GM19035 (cell line): ENCODE measurements around the gene TBC1D22A.

Experiments used
- ATAC-seq: cut with Tn5 transposase; IDR thresholded peaks from one replicate; pipeline ENCODE4 v1.9.1; 2021; ENCODE audit not compliant: unreplicated experiment

TBC1D22A gene

GRCh38 chr22:46982635-46983034 lies 220.2 kb downstream of the TBC1D22A start:
- no peak for ATAC-seq

- no peak for ATAC-seq
Observed at GRCh38 chr22:46983046-46983445, 220.6 kb downstream of the TBC1D22A start.

GRCh38 chr22:46984751-46985506 lies 222.5 kb downstream of the TBC1D22A start:
- no peak for ATAC-seq

GRCh38 chr22:46985507-46985882 lies 223.0 kb downstream of the TBC1D22A start:
- ATAC-seq, result no peak

GRCh38 chr22:46986788-46987187 lies 224.3 kb downstream of the TBC1D22A start:
- ATAC-seq, result no peak

GRCh38 chr22:46990937-46991550 lies 228.6 kb downstream of the TBC1D22A start:
- no peak for ATAC-seq

GRCh38 chr22:46991666-46992065 lies 229.2 kb downstream of the TBC1D22A start:
- ATAC-seq, result no peak

GRCh38 chr22:46992121-46992731 lies 229.8 kb downstream of the TBC1D22A start:
- ATAC-seq, result no peak

GRCh38 chr22:46993633-46994032 lies 231.2 kb downstream of the TBC1D22A start:
- no peak for ATAC-seq

GRCh38 chr22:46994265-46994664 lies 231.8 kb downstream of the TBC1D22A start:
- ATAC-seq, result no peak

GRCh38 chr22:46994983-46995382 lies 232.5 kb downstream of the TBC1D22A start:
- no peak for ATAC-seq

- ATAC-seq, result no peak
Observed at GRCh38 chr22:46995501-46996360, 233.3 kb downstream of the TBC1D22A start.

- ATAC-seq, result no peak
Observed at GRCh38 chr22:46996595-46997310, 234.3 kb downstream of the TBC1D22A start.

GRCh38 chr22:46997311-46997970 lies 235.0 kb downstream of the TBC1D22A start:
- no peak for ATAC-seq

- no peak for ATAC-seq
Observed at GRCh38 chr22:46998331-46998730, 235.9 kb downstream of the TBC1D22A start.

GRCh38 chr22:47000256-47000655 lies 237.8 kb downstream of the TBC1D22A start:
- no peak for ATAC-seq

- ATAC-seq, result no peak
Observed at GRCh38 chr22:47000888-47001287, 238.4 kb downstream of the TBC1D22A start.

- no peak for ATAC-seq
Observed at GRCh38 chr22:47001288-47001687, 238.8 kb downstream of the TBC1D22A start.

GRCh38 chr22:47002692-47003091 lies 240.2 kb downstream of the TBC1D22A start:
- no peak for ATAC-seq
